ENCODE measurements around the gene NTF3.

The NTF3 gene

GRCh38 chr12:5399266-5399665 is 32.6 kb upstream of the NTF3 start:
- TF ChIP-seq CTCF (IDR thresholded peaks at IDR 0.05; ENCODE audit: poor library complexity, severe bottlenecking) = no peak
- H3K27ac ChIP-seq (ENCODE audit: poor library complexity, severe bottlenecking) = no peak overlapping the region
- H3K4me1 ChIP-seq (ENCODE audit: insufficient read depth, poor library complexity, severe bottlenecking) = no peaks in the 10 kb centered on the region
- ATAC-seq (ENCODE audit: low read depth) = no peak
- DNase-seq (ENCODE audit: low spot score) = no peak
- H3K27me3 ChIP-seq (ENCODE audit: insufficient read depth, poor library complexity, severe bottlenecking) = peaks cover 7% of the 10 kb centered on the region
- no peak overlapping the region for H3K4me3 ChIP-seq (ENCODE audit: severe bottlenecking)
- H3K9me3 ChIP-seq (ENCODE audit: severe bottlenecking) = no peaks in the 10 kb centered on the region
- H3K36me3 ChIP-seq (ENCODE audit: low read depth) = no peaks in the 10 kb centered on the region

GRCh38 chr12:5402009-5402935 is 29.6 kb upstream of the NTF3 start:
- Histone ChIP-seq H3K4me3 (ENCODE audit: severe bottlenecking) (no peak overlapping the region), H3K9me3 (ENCODE audit: severe bottlenecking) (no peaks in the 10 kb centered on the region), H3K4me1 (ENCODE audit: insufficient read depth, poor library complexity, severe bottlenecking) (no peaks in the 10 kb centered on the region), H3K27me3 (ENCODE audit: insufficient read depth, poor library complexity, severe bottlenecking) (peaks cover 7% of the 10 kb centered on the region), H3K36me3 (ENCODE audit: low read depth) (no peaks in the 10 kb centered on the region), H3K27ac (ENCODE audit: poor library complexity, severe bottlenecking) (no peak overlapping the region)
- no peak for ATAC-seq (ENCODE audit: low read depth)
- TF ChIP-seq CTCF (IDR thresholded peaks at IDR 0.05; ENCODE audit: poor library complexity, severe bottlenecking) = no peak
- DNase-seq (ENCODE audit: low spot score) = no peak

- no peaks in the 10 kb centered on the region for H3K9me3 ChIP-seq (ENCODE audit: severe bottlenecking)
- H3K36me3 ChIP-seq (ENCODE audit: low read depth) = no peaks in the 10 kb centered on the region
- DNase-seq (ENCODE audit: low spot score) = no peak
- peaks cover 7% of the 10 kb centered on the region for H3K27me3 ChIP-seq (ENCODE audit: insufficient read depth, poor library complexity, severe bottlenecking)
- no peak overlapping the region for H3K4me3 ChIP-seq (ENCODE audit: severe bottlenecking)
- no peak for ATAC-seq (ENCODE audit: low read depth)
- H3K4me1 ChIP-seq (ENCODE audit: insufficient read depth, poor library complexity, severe bottlenecking) = no peaks in the 10 kb centered on the region
- no peak for TF ChIP-seq CTCF (IDR thresholded peaks at IDR 0.05; ENCODE audit: poor library complexity, severe bottlenecking)
- no peak overlapping the region for H3K27ac ChIP-seq (ENCODE audit: poor library complexity, severe bottlenecking)
Measured at GRCh38 chr12:5403411-5403810, 28.5 kb upstream of the NTF3 start.

GRCh38 chr12:5407034-5407856 is 24.7 kb upstream of the NTF3 start:
- H3K9me3 ChIP-seq (ENCODE audit: severe bottlenecking) = no peaks in the 10 kb centered on the region
- no peak overlapping the region for H3K4me3 ChIP-seq (ENCODE audit: severe bottlenecking)
- H3K36me3 ChIP-seq (ENCODE audit: low read depth) = no peaks in the 10 kb centered on the region
- H3K27ac ChIP-seq (ENCODE audit: poor library complexity, severe bottlenecking) = no peak overlapping the region
- no peak for DNase-seq (ENCODE audit: low spot score)
- TF ChIP-seq CTCF (IDR thresholded peaks at IDR 0.05; ENCODE audit: poor library complexity, severe bottlenecking) = no peak
- H3K27me3 ChIP-seq (ENCODE audit: insufficient read depth, poor library complexity, severe bottlenecking) = peaks cover 2% of the 10 kb centered on the region
- no peak for ATAC-seq (ENCODE audit: low read depth)
- no peaks in the 10 kb centered on the region for H3K4me1 ChIP-seq (ENCODE audit: insufficient read depth, poor library complexity, severe bottlenecking)

Data from RWPE2 (cell line).